Vagina (tissue), 2 donors: ENCODE results near the gene SAMD4B.

Experiments
- POLR2A ChIP-seq, 2 donors: fragments of 450-650 bp; IDR thresholded peaks; one replicate each; pipeline ENCODE4 v1.6.1; 2017; ENCODE audit warnings: antibody characterized with exemption in 2 of 2, mild to moderate bottlenecking in 2 of 2, moderate library complexity in 2 of 2
- POLR2AphosphoS5 ChIP-seq, 2 donors: sonication (generic); formaldehyde crosslinking; IDR thresholded peaks; one replicate each; pipeline ENCODE4 v1.9.0; 2017; ENCODE audit warnings: antibody characterized with exemption in 2 of 2, mild to moderate bottlenecking in 2 of 2, low read depth in 1 of 2; ENCODE audit not compliant: insufficient read depth in 1 of 2
- TF ChIP-seq, protein P1 (sequence below), 3 experiments: fragments of 450-650 bp in 2 of 3; fragments of 200-600 bp in 1 of 3; sonication (generic) in 1 of 3; IDR thresholded peaks; one replicate each; pipeline ENCODE4 v1.5.1; 2017 to 2019; ENCODE audit warnings: antibody characterized with exemption in 3 of 3, mild to moderate bottlenecking in 2 of 3, moderate library complexity in 2 of 3

- TF ChIP-seq POLR2AphosphoS5 (IDR thresholded peaks at IDR 0.05; ENCODE audit: insufficient read depth in 1 of 2, low read depth in 1 of 2) (no peak), POLR2A (IDR thresholded peaks at IDR 0.05) (no peak)
- TF ChIP-seq, protein P1, sequence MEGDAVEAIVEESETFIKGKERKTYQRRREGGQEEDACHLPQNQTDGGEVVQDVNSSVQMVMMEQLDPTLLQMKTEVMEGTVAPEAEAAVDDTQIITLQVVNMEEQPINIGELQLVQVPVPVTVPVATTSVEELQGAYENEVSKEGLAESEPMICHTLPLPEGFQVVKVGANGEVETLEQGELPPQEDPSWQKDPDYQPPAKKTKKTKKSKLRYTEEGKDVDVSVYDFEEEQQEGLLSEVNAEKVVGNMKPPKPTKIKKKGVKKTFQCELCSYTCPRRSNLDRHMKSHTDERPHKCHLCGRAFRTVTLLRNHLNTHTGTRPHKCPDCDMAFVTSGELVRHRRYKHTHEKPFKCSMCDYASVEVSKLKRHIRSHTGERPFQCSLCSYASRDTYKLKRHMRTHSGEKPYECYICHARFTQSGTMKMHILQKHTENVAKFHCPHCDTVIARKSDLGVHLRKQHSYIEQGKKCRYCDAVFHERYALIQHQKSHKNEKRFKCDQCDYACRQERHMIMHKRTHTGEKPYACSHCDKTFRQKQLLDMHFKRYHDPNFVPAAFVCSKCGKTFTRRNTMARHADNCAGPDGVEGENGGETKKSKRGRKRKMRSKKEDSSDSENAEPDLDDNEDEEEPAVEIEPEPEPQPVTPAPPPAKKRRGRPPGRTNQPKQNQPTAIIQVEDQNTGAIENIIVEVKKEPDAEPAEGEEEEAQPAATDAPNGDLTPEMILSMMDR (IDR thresholded peaks at IDR 0.05): no peak
Observed at GRCh38 chr19:39356073-39356472, 13.9 kb downstream of the SAMD4B start.
